ENCODE results near the gene SLC9B1. TPM values are rescaled to one million over a fixed set of nuclear protein-coding genes. Genes with fewer than 3 reads are reported as not detected.

SLC9B1 gene
- total and polyA plus RNA-seq, 2 of the 13 experiments (the other 11 are each of a cell fraction or from before 2014, with no cell fraction given), result 0.17 to 0.20 TPM

DNA sequence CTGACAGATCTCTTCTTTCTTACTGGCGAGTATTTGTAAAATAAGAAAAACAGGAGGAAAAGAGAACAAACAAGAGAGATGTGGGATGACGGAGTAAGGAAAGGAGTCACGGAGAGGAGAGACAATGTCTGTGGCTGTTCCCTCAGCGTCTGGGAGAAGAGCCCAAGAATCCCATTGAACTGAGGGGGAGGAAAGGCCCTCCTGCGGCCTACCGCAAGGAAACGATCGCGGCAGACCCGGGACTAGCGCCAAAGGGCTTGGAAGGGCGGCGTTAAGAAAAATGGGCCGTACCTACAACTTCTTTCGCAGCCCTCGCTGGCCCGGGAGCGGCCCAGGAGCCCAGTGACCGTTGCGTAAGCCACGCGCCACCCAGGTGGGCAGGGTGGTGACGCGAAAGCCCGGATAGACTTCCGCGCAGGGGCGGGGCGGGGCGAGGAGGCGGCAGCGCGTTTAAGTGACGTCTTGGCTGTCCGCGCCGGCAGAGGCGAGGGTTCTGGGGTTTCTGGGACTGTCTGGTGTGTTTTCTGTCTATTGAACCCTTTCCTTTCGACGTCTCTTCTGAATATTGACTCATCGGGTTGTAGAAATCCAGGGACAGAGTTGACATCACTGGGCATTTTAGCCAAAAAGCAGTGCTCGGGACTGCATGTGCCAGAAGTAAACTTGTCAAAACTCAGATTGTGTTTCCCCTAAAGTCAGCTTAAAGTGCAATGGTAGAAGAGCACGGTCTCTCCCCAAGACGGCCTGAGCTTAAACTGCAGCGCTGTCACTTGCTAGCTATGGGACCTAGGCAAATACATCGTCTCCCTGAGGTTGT lies at the start of gene SLC9B1 (continued):
- TF ChIP-seq SIX4 (CRISPR knock-in tag; IDR thresholded peaks at IDR 0.05), result no peak
- TF ChIP-seq ZNF619 (CRISPR knock-in tag; IDR thresholded peaks at IDR 0.05), result peak; percentile 78; the same call in 1 of the 2 replicates
- TF ChIP-seq, protein P1, sequence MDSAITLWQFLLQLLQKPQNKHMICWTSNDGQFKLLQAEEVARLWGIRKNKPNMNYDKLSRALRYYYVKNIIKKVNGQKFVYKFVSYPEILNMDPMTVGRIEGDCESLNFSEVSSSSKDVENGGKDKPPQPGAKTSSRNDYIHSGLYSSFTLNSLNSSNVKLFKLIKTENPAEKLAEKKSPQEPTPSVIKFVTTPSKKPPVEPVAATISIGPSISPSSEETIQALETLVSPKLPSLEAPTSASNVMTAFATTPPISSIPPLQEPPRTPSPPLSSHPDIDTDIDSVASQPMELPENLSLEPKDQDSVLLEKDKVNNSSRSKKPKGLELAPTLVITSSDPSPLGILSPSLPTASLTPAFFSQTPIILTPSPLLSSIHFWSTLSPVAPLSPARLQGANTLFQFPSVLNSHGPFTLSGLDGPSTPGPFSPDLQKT (CRISPR knock-in tag; IDR thresholded peaks at IDR 0.05; ENCODE audit: borderline replicate concordance), result no peak
- peak; percentile 62; the same call in 1 of the 2 replicates for TF ChIP-seq ZNF546 (CRISPR knock-in tag; conservative IDR thresholded peaks at IDR 0.05)
- TF ChIP-seq TRIM24 (CRISPR knock-in tag; IDR thresholded peaks at IDR 0.05), result no peak
- TF ChIP-seq RBFOX2 (IDR thresholded peaks at IDR 0.05; ENCODE audit: low read depth, low read length), result peak; percentile 83
- TF ChIP-seq ZNF780A (CRISPR knock-in tag; IDR thresholded peaks at IDR 0.05), result no peak
- TF ChIP-seq ZSCAN29 (CRISPR knock-in tag; conservative IDR thresholded peaks at IDR 0.05), result no peak
- TF ChIP-seq ZFP41 (CRISPR knock-in tag; IDR thresholded peaks at IDR 0.05; ENCODE audit: borderline replicate concordance), result no peak; the same call in 1 of the 2 replicates
- peak; percentile 89 for TF ChIP-seq KDM3A (CRISPR knock-in tag; IDR thresholded peaks at IDR 0.05; ENCODE audit: low read depth)
- TF ChIP-seq ZNF343 (CRISPR knock-in tag; IDR thresholded peaks at IDR 0.05), result no peak
- TF ChIP-seq ZSCAN22 (CRISPR knock-in tag; IDR thresholded peaks at IDR 0.05), result 0 out of 2 replicates have a peak, but pooled peaks have one; percentile 19
- TF ChIP-seq, protein P2, sequence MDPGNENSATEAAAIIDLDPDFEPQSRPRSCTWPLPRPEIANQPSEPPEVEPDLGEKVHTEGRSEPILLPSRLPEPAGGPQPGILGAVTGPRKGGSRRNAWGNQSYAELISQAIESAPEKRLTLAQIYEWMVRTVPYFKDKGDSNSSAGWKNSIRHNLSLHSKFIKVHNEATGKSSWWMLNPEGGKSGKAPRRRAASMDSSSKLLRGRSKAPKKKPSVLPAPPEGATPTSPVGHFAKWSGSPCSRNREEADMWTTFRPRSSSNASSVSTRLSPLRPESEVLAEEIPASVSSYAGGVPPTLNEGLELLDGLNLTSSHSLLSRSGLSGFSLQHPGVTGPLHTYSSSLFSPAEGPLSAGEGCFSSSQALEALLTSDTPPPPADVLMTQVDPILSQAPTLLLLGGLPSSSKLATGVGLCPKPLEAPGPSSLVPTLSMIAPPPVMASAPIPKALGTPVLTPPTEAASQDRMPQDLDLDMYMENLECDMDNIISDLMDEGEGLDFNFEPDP (CRISPR knock-in tag; conservative IDR thresholded peaks at IDR 0.05), result no peak
- 0 out of 2 replicates have a peak, but pooled peaks have one; percentile 67 for TF ChIP-seq ZSCAN31 (CRISPR knock-in tag; IDR thresholded peaks at IDR 0.05; ENCODE audit: low read depth)
- no peak for TF ChIP-seq NFE2 (CRISPR knock-in tag; IDR thresholded peaks at IDR 0.05)
- TF ChIP-seq, protein P3, sequence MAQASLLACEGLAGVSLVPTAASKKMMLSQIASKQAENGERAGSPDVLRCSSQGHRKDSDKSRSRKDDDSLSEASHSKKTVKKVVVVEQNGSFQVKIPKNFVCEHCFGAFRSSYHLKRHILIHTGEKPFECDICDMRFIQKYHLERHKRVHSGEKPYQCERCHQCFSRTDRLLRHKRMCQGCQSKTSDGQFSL (CRISPR knock-in tag; IDR thresholded peaks at IDR 0.05), result no peak
- no peak for TF ChIP-seq NR1H2 (CRISPR knock-in tag; IDR thresholded peaks at IDR 0.05; ENCODE audit: borderline replicate concordance, low read depth)
- TF ChIP-seq ZMYM4 (CRISPR knock-in tag; IDR thresholded peaks at IDR 0.05), result peak; percentile 89
- TF ChIP-seq, protein P4, sequence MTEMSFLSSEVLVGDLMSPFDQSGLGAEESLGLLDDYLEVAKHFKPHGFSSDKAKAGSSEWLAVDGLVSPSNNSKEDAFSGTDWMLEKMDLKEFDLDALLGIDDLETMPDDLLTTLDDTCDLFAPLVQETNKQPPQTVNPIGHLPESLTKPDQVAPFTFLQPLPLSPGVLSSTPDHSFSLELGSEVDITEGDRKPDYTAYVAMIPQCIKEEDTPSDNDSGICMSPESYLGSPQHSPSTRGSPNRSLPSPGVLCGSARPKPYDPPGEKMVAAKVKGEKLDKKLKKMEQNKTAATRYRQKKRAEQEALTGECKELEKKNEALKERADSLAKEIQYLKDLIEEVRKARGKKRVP (CRISPR knock-in tag; IDR thresholded peaks at IDR 0.05), result peak in 1 of 2 experiments; percentile 95; a peak in 2 of 4 replicates
- no peak for TF ChIP-seq ZBTB21 (CRISPR knock-in tag; IDR thresholded peaks at IDR 0.05)
- TF ChIP-seq SOX13 (IDR thresholded peaks at IDR 0.05), result no peak
- peak in 1 of 2 experiments; percentile 61; a peak in 1 of 4 replicates for TF ChIP-seq SOX13 (CRISPR knock-in tag; conservative IDR thresholded peaks at IDR 0.05 in 1 of 2, IDR thresholded peaks at IDR 0.05 in 1 of 2)
- no peak for TF ChIP-seq TBL1XR1 (IDR thresholded peaks at IDR 0.05; ENCODE audit: borderline replicate concordance, low read length, partially characterized antibody)
- TF ChIP-seq, protein P5, sequence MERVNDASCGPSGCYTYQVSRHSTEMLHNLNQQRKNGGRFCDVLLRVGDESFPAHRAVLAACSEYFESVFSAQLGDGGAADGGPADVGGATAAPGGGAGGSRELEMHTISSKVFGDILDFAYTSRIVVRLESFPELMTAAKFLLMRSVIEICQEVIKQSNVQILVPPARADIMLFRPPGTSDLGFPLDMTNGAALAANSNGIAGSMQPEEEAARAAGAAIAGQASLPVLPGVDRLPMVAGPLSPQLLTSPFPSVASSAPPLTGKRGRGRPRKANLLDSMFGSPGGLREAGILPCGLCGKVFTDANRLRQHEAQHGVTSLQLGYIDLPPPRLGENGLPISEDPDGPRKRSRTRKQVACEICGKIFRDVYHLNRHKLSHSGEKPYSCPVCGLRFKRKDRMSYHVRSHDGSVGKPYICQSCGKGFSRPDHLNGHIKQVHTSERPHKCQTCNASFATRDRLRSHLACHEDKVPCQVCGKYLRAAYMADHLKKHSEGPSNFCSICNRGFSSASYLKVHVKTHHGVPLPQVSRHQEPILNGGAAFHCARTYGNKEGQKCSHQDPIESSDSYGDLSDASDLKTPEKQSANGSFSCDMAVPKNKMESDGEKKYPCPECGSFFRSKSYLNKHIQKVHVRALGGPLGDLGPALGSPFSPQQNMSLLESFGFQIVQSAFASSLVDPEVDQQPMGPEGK (CRISPR knock-in tag; IDR thresholded peaks at IDR 0.05), result peak; percentile 59
- peak; percentile 87; the same call in 1 of the 2 replicates for TF ChIP-seq KLF11 (CRISPR knock-in tag; IDR thresholded peaks at IDR 0.05)
